ENCODE results near the gene SLC6A13.

DNA sequence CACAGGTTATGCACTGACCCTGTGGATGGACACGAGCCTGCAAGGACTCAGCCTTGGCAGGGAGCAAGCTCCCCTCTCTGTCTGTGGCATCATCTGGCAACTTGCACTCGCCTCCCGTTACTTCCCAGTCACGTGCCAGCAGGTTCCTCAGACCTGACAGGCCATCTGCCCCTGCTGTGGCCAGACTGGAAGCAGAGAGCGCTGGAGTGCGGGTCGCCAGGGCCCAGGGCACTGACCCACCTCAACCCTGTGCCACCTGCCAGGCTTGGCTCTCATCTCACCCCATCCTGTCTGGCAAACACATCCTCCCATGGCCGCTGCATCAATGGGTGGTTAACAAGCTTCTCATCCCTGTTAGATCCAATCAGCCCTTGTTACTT is 77.1 kb downstream of the SLC6A13 start:
- no peak for TF ChIP-seq POLR2A (IDR thresholded peaks at IDR 0.05; ENCODE audit: low read depth, low read length)
- TF ChIP-seq POLR2AphosphoS5 (IDR thresholded peaks at IDR 0.05; ENCODE audit: low read depth, low read length) = no peak
- TF ChIP-seq TAF1 (IDR thresholded peaks at IDR 0.05; ENCODE audit: borderline replicate concordance, low read depth, low read length) = no peak

Data from GM12892 (cell line).